PC-3 (cell line): ENCODE results near the gene R3HDM2. TPM values are rescaled to one million over a fixed set of nuclear protein-coding genes. Genes with fewer than 3 reads are reported as not detected.

ENCODE experiments used
- ATAC-seq: fragments of 200-7000 bp; cut with Tn5 transposase; 2 replicates; pipeline ENCODE4 v1.9.1; 2020; ENCODE audit warnings: mild to moderate bottlenecking, moderate library complexity
- BruUV-seq: library from RNA; stranded (reverse); fragments of 400-500 nt; replicated peaks from 2 replicates; lab custom pipeline; 2021; lab: Mats Ljungman, UMichigan
- CTCF ChIA-PET: fragments of 300-600 bp; sonication (Branson Sonifier 250); formaldehyde crosslinking; loops from one replicate; lab custom pipeline; 2022; ENCODE audit warnings: antibody characterized with exemption; lab: Charles Lee
- POLR2A ChIA-PET: fragments of 300-600 bp; sonication (Branson Sonifier 250); formaldehyde crosslinking; loops from one replicate; lab custom pipeline; 2022; ENCODE audit warnings: antibody characterized with exemption; ENCODE audit not compliant: unreplicated experiment; lab: Charles Lee
- DNase-seq: peaks from one replicate; pipeline ENCODE4 v3.0.0-alpha.2; 2015
- H2AFZ ChIP-seq: fragments of 300-600 bp; sonication (generic); 2 replicates; pipeline ENCODE4 v1.6.0; 2016; ENCODE audit warnings: antibody characterized with exemption, low read length
- H3F3A ChIP-seq: fragments of 300-600 bp; sonication (generic); one replicate; pipeline ENCODE4 v1.6.0; 2017; ENCODE audit warnings: antibody characterized with exemption, low read length, control low read depth, mild to moderate bottlenecking; ENCODE audit not compliant: unreplicated experiment
- H3K27ac ChIP-seq: fragments of 300-600 bp; sonication (generic); 2 replicates; pipeline ENCODE4 v1.5.1; 2016; ENCODE audit warnings: mild to moderate bottlenecking, low read length
- H3K27me3 ChIP-seq: fragments of 300-600 bp; sonication (generic); 2 replicates; pipeline ENCODE4 v1.6.1; 2016; ENCODE audit warnings: low read length, mixed read lengths
- H3K36me3 ChIP-seq: fragments of 300-600 bp; sonication (generic); 2 replicates; pipeline ENCODE4 v1.6.1; 2016; ENCODE audit warnings: low read depth, mixed run types, low read length, mixed read lengths
- H3K4me1 ChIP-seq: fragments of 300-600 bp; sonication (generic); 2 replicates; pipeline ENCODE4 v1.5.1; 2016; ENCODE audit warnings: low read length; ENCODE audit not compliant: insufficient read depth
- H3K4me2 ChIP-seq: fragments of 300-600 bp; sonication (generic); 2 replicates; pipeline ENCODE4 v1.6.0; 2016; ENCODE audit warnings: low read length
- H3K4me3 ChIP-seq: fragments of 300-600 bp; sonication (generic); 2 replicates; pipeline ENCODE4 v1.5.1; 2016; ENCODE audit warnings: mild to moderate bottlenecking, low read length, mixed read lengths
- H3K79me2 ChIP-seq: fragments of 300-600 bp; sonication (generic); 2 replicates; pipeline ENCODE4 v1.6.1; 2017; ENCODE audit warnings: low read length, mixed read lengths
- H3K9ac ChIP-seq: fragments of 300-600 bp; sonication (generic); 2 replicates; pipeline ENCODE4 v1.6.0; 2016; ENCODE audit warnings: mild to moderate bottlenecking, low read length
- H3K9me2 ChIP-seq: fragments of 300-600 bp; sonication (generic); replicated peaks from 2 replicates; pipeline ENCODE4 v1.6.1; 2016; ENCODE audit warnings: mixed run types, low read length, mixed read lengths
- H3K9me3 ChIP-seq: fragments of 300-600 bp; sonication (generic); 2 replicates; pipeline ENCODE4 v1.6.1; 2016; ENCODE audit warnings: low read length, mixed read lengths
- H4K20me1 ChIP-seq: fragments of 300-600 bp; sonication (generic); 2 replicates; pipeline ENCODE4 v1.6.1; 2016; ENCODE audit warnings: low read length, mixed read lengths
- EZH2 ChIP-seq: fragments of 300-600 bp; sonication (generic); IDR thresholded peaks from one replicate; pipeline ENCODE4 v1.6.1; 2017; ENCODE audit warnings: antibody characterized with exemption, mild to moderate bottlenecking, low read length; ENCODE audit not compliant: unreplicated experiment
- EZH2phosphoT487 ChIP-seq: fragments of 300-600 bp; sonication (generic); IDR thresholded peaks from 2 replicates; pipeline ENCODE4 v1.6.1; 2018; ENCODE audit warnings: mild to moderate bottlenecking, antibody characterized with exemption, low read length, borderline replicate concordance
- intact Hi-C: fragments of 100-400 bp; cut with micrococcal nuclease; formaldehyde crosslinking; loops from 2 replicates; pipeline ENCODE4 v1.9.0; 2023
- total RNA-seq: library from RNA; depleted of rRNA; stranded (reverse); fragments of >200 nt; gene quantifications from 2 replicates; pipeline ENCODE4 v1.2.3, GENCODE V29; 2014
- TF ChIP-seq, protein P1 (sequence below): fragments of 300-600 bp; sonication (generic); conservative IDR thresholded peaks from 2 replicates; pipeline ENCODE4 v1.5.1; 2017; ENCODE audit warnings: antibody characterized with exemption, low read depth, mild to moderate bottlenecking, low read length

The R3HDM2 gene
- total RNA-seq, 1 experiment from 2014 or later: 14.0 TPM

- ATAC-seq (no peak), DNase-seq (no peak)
- Histone ChIP-seq H3K9ac (no peak overlapping the region), H2AFZ (no peak overlapping the region), H3K9me3 (no peaks in the 10 kb centered on the region), H3F3A (no peaks in the 10 kb centered on the region), H3K4me2 (no peak overlapping the region), H3K27ac (no peak overlapping the region), H3K36me3 (no peaks in the 10 kb centered on the region), H3K4me3 (no peak overlapping the region), H4K20me1 (no peaks in the 10 kb centered on the region), H3K4me1 (peaks cover 4% of the 10 kb centered on the region; the same call in 1 of the 2 replicates), H3K27me3 (peaks cover 49% of the 10 kb centered on the region), H3K79me2 (no peaks in the 10 kb centered on the region), H3K9me2 (no peaks in the 10 kb centered on the region)
- BruUV-seq: no TSS peak
- ChIA-PET POLR2A (no interaction called here), CTCF (no interaction called here)
- TF ChIP-seq, protein P1, sequence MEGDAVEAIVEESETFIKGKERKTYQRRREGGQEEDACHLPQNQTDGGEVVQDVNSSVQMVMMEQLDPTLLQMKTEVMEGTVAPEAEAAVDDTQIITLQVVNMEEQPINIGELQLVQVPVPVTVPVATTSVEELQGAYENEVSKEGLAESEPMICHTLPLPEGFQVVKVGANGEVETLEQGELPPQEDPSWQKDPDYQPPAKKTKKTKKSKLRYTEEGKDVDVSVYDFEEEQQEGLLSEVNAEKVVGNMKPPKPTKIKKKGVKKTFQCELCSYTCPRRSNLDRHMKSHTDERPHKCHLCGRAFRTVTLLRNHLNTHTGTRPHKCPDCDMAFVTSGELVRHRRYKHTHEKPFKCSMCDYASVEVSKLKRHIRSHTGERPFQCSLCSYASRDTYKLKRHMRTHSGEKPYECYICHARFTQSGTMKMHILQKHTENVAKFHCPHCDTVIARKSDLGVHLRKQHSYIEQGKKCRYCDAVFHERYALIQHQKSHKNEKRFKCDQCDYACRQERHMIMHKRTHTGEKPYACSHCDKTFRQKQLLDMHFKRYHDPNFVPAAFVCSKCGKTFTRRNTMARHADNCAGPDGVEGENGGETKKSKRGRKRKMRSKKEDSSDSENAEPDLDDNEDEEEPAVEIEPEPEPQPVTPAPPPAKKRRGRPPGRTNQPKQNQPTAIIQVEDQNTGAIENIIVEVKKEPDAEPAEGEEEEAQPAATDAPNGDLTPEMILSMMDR: no peak
- TF ChIP-seq EZH2: no peak
- TF ChIP-seq EZH2phosphoT487: no peak
- intact Hi-C loops: no loop called here
Measured at GRCh38 chr12:57465747-57466505, 35.1 kb upstream of the R3HDM2 start.

- Histone ChIP-seq H4K20me1 (no peaks in the 10 kb centered on the region), H3K4me2 (no peak overlapping the region), H3K36me3 (no peaks in the 10 kb centered on the region), H3K4me3 (no peak overlapping the region), H3K27ac (no peak overlapping the region), H3K27me3 (peaks cover 53% of the 10 kb centered on the region), H3K9me2 (no peaks in the 10 kb centered on the region), H3K79me2 (no peaks in the 10 kb centered on the region), H3K4me1 (peaks cover 6% of the 10 kb centered on the region; the same call in 1 of the 2 replicates), H3K9ac (no peak overlapping the region), H3K9me3 (no peaks in the 10 kb centered on the region), H2AFZ (no peak overlapping the region), H3F3A (no peaks in the 10 kb centered on the region)
- intact Hi-C loops: no loop called here
- CTCF ChIA-PET: no interaction called here
- TF ChIP-seq EZH2phosphoT487 (no peak), EZH2 (no peak)
- TF ChIP-seq, protein P1: no peak
- POLR2A ChIA-PET: no interaction called here
- DNase-seq (no peak), ATAC-seq (no peak)
- no TSS peak for BruUV-seq
Measured at GRCh38 chr12:57465030-57465746, 34.3 kb upstream of the R3HDM2 start.
